Subcutaneous adipose tissue (tissue), 4 donors: ENCODE results near the gene METTL9. TPM values are rescaled to one million over a fixed set of nuclear protein-coding genes. Genes with fewer than 3 reads are reported as not detected.

Experiments
- total RNA-seq, 4 donors: library from RNA; depleted of rRNA; stranded (reverse); fragments of >200 nt; gene quantifications; one replicate each; pipeline ENCODE4 v1.1.0, GENCODE V29; 2016
- TF ChIP-seq, protein P1 (sequence below): fragments of 450-650 bp; IDR thresholded peaks from one replicate; pipeline ENCODE4 v1.5.1; 2016; ENCODE audit warnings: low read depth, mild to moderate bottlenecking, control low read depth, antibody characterized with exemption, moderate library complexity

METTL9 gene
- total RNA-seq, 4 donors from 2014 or later = 117 to 230 (median 158) TPM

DNA sequence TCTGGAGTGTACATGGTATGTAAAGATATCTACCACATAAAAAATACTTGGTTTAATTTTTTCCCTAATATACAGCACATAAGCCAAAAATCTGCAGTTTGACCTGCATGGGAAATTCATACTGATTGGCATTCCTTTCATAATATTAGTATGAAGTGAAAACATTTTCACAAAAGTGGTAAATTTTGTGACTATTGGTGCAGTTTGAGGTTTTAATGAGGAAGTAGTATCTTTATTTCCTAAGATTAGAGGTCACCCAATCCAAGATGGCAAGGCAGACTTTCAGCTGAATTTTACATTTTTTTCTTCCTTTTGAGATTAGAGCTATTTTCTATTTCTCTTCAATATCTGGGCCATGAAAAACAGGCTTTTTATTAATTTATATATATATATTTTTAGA lies 21.2 kb downstream of the METTL9 start:
- TF ChIP-seq, protein P1, sequence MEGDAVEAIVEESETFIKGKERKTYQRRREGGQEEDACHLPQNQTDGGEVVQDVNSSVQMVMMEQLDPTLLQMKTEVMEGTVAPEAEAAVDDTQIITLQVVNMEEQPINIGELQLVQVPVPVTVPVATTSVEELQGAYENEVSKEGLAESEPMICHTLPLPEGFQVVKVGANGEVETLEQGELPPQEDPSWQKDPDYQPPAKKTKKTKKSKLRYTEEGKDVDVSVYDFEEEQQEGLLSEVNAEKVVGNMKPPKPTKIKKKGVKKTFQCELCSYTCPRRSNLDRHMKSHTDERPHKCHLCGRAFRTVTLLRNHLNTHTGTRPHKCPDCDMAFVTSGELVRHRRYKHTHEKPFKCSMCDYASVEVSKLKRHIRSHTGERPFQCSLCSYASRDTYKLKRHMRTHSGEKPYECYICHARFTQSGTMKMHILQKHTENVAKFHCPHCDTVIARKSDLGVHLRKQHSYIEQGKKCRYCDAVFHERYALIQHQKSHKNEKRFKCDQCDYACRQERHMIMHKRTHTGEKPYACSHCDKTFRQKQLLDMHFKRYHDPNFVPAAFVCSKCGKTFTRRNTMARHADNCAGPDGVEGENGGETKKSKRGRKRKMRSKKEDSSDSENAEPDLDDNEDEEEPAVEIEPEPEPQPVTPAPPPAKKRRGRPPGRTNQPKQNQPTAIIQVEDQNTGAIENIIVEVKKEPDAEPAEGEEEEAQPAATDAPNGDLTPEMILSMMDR = no peak

DNA sequence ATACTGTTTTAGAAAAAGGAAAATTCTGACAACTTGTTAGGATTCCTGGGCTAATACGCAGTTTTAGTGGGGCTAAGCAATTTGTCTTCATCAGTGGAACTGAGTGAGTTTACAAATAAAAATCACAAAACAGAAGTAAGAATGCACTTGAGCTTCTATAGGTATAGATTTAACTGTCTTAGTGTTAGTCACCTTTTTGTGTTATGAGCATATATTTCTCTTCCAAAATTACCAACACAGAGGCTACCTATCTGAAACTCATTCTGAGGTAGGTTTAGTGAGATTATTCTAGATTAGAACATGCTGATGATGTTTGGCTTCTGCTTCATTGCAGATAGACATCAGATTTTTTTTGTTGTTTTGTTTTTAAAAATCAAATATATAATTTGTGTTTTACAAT lies 23.2 kb downstream of the METTL9 start:
- TF ChIP-seq, protein P1 = no peak

GRCh38 chr16:21625026-21625425 lies 25.6 kb downstream of the METTL9 start:
- TF ChIP-seq, protein P1 = no peak

GRCh38 chr16:21626659-21627277 lies 27.4 kb downstream of the METTL9 start:
- TF ChIP-seq, protein P1 = no peak

DNA sequence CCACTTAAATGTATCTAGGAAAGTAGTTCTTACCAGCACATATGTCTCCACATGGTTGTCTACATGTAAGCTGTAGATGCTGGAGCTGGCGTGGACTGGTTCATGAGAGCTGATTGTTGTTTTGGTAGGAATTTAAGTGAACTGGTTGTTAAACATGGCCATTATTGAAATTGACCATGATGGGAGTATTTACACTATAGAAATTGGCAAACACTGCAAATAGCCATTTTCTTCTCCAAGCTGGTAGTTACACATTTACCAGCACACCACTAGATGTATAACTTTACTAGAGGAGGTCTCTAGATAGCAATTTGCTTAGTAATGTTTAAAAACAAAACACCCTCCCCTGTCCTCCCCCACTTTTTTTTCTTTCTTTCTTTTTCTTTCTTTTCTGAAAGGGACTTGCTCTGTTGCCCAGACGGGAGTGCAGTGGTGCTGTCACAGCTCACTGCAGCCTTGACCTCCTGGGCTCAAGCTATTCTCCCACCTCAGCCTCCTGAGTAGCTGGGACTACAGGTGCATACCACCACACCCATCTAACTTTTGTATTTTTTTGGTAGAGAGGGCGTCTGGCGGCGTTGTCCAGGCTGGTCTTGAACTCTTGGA lies 28.8 kb downstream of the METTL9 start:
- TF ChIP-seq, protein P1 = no peak

DNA sequence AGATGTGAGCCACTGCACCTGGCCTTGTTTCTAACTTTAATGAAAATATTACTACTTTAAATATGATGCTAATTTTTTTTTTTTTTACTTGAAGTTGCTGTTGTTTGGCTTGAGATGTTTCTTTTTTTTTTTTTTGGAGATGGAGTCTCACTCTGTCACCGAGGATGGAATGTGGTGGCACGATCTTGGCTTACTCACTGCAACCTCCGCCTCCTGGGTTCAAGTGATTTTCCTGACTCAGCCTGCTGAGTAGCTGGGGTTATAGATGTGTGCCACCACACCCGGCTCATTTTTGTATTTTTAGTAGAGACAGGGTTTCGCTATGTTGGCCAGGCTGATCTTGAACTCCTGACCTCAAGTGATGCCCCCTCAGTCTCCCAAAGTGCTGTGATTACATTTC lies 29.4 kb downstream of the METTL9 start:
- TF ChIP-seq, protein P1 = no peak

DNA sequence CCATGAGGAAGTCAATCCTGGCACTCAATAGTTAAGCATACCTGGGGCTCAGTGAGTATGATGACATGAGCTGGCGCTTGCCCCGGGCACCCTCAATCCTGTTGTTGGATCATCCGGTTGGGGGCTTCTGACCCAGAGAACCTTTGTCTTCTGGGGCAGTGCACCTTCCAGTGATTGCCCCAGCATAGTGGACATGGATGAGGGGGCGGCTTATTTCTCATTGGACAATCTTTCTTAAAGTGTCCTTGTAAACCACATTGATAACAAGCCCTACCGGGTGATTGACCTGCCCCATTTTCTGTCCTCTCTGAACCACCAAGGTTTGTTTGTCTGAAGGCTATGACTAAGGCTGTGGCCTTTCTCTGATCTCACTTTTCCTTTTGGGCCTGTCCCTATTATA lies 34.8 kb downstream of the METTL9 start:
- TF ChIP-seq, protein P1 = no peak
